GM12875 (cell line): ENCODE results near the gene SLC27A2.

ENCODE experiments used
- H3K4me3 ChIP-seq: one replicate; pipeline ENCODE4 v1.5.1; 2011; ENCODE audit warnings: low read depth, low read length, control low read depth
- CTCF ChIP-seq: IDR thresholded peaks from 2 replicates; pipeline ENCODE4 v1.5.1; 2011; ENCODE audit warnings: low read depth, mild to moderate bottlenecking, control low read depth, inconsistent platforms, low read length, moderate library complexity, borderline replicate concordance; ENCODE audit not compliant: insufficient read depth

The SLC27A2 gene

GRCh38 chr15:50176869-50177268 lies 5.1 kb upstream of the SLC27A2 start:
- no peak overlapping the region for H3K4me3 ChIP-seq
- TF ChIP-seq CTCF, result no peak

DNA sequence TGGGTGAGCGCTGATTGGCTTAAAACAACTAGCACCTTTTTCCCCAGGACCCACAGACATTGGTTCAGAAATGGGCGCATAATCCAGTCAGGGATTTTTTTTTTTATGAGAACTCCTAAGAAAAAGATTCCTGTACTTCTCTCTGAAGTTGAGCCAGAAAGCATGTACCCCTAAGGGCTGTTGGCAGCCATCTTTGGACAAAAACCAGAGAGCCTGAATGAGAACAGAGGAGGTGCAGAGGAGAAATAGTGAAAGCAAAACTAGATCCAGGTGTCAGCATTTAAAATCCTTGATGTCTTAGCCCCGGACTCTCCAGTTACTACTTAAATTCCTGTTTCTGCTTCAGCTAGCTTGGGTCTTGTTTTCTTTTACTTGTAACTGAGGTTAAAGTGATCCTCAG lies 1.9 kb upstream of the SLC27A2 start:
- no peak for TF ChIP-seq CTCF
- H3K4me3 ChIP-seq, result no peak overlapping the region

GRCh38 chr15:50180582-50180981 lies 1.4 kb upstream of the SLC27A2 start:
- no peak for TF ChIP-seq CTCF
- no peak overlapping the region for H3K4me3 ChIP-seq

- H3K4me3 ChIP-seq, result no peak overlapping the region
- no peak for TF ChIP-seq CTCF
Measured at GRCh38 chr15:50181201-50181968, 611 bp upstream of the SLC27A2 start.

DNA sequence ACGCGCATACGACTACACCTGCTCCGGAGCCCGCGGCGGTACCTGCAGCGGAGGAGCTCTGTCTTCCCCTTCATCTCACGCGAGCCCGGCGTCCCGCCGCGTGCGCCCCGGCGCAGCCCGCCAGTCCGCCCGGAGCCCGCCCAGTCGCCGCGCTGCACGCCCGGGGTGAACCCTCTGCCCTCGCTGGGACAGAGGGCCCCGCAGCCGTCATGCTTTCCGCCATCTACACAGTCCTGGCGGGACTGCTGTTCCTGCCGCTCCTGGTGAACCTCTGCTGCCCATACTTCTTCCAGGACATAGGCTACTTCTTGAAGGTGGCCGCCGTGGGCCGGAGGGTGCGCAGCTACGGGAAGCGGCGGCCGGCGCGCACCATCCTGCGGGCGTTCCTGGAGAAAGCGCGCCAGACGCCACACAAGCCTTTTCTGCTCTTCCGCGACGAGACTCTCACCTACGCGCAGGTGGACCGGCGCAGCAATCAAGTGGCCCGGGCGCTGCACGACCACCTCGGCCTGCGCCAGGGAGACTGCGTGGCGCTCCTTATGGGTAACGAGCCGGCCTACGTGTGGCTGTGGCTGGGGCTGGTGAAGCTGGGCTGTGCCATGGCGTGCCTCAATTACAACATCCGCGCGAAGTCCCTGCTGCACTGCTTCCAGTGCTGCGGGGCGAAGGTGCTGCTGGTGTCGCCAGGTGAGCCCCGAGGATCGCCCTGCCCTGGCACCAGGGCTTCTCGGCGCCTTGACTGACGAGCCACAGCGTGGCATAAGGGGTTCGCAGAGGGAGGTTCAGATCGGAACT lies 420 bp downstream of the SLC27A2 start:
- TF ChIP-seq CTCF, result no peak

DNA sequence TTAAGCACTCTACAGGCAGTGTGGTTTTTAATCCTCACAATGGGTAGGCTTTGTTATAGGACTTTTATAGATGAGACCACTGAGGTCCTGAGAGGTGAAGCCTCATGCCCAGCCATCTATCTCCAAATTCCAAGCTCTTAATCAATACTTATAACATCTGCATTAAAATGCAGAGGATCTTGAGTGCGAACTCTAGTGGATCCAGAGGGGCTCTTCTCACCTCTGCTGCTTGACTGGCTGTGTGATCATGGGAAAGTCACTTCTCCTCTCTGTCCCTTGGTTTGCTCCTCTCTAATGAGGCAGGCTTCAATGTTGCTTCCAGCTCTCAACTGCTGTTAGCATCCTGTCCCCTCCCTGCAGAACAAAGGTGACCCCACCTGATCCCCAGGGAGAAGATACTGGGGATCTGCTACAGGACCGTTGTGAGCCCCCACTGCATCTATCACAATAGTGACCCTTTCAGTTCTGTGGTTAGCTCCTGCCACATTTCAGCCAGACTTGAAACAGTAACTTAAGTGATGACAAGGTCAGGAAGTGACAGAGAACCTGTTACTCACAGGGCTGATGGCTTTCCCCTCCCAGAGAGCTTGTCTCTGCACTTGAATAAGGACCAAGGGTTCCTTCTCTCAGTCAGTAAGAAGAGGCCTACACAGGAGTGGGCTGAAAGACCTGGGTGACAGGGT lies 1.3 kb downstream of the SLC27A2 start:
- TF ChIP-seq CTCF, result no peak
- H3K4me3 ChIP-seq, result no peak overlapping the region

More for the DNA sequence above, 420 bp downstream of the SLC27A2 start:
- peak overlapping the region; percentile 45 for H3K4me3 ChIP-seq
